Measurements from ENCODE around the gene LRP1B. TPM values are rescaled to one million over a fixed set of nuclear protein-coding genes. Genes with fewer than 3 reads are reported as not detected.

LRP1B gene
- total and polyA plus RNA-seq, 2 of the 8 experiments (the other 6 are each of a cell fraction or from before 2014, with no cell fraction given): 0.03 TPM; not detected in 1

DNA sequence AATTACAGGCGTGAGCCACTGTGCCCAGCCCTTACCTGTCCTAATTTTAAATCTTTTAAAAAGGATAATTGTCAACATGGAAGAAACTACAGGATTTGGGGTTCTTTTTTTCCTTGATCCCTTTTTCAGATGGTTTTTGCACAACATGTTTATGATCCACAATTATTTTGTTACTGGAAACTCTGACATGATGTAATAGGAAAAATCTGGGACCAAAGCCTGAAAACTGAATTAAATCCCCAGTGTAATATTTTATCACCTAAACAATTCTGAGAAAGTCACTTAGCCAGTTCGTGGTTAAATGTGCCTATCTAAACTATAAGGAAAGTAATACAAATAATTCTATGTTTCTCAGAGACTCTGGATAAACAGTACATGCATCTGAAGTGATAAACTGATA lies 1649.7 kb downstream of the LRP1B start:
- no peak for TF ChIP-seq CBX5 (IDR thresholded peaks at IDR 0.05; ENCODE audit: low read depth, low read length)
- no peak for TF ChIP-seq EGR1 (IDR thresholded peaks at IDR 0.05; ENCODE audit: borderline replicate concordance, low read depth, low read length)
- TF ChIP-seq BRCA1 (IDR thresholded peaks at IDR 0.05; ENCODE audit: low read depth, low read length): no peak
- TF ChIP-seq RXRA (IDR thresholded peaks at IDR 0.05; ENCODE audit: insufficient read depth, low read depth, low read length): no peak
- TF ChIP-seq, protein P1, sequence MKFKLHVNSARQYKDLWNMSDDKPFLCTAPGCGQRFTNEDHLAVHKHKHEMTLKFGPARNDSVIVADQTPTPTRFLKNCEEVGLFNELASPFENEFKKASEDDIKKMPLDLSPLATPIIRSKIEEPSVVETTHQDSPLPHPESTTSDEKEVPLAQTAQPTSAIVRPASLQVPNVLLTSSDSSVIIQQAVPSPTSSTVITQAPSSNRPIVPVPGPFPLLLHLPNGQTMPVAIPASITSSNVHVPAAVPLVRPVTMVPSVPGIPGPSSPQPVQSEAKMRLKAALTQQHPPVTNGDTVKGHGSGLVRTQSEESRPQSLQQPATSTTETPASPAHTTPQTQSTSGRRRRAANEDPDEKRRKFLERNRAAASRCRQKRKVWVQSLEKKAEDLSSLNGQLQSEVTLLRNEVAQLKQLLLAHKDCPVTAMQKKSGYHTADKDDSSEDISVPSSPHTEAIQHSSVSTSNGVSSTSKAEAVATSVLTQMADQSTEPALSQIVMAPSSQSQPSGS (IDR thresholded peaks at IDR 0.05; ENCODE audit: low read length): no peak
- TF ChIP-seq, protein P2, sequence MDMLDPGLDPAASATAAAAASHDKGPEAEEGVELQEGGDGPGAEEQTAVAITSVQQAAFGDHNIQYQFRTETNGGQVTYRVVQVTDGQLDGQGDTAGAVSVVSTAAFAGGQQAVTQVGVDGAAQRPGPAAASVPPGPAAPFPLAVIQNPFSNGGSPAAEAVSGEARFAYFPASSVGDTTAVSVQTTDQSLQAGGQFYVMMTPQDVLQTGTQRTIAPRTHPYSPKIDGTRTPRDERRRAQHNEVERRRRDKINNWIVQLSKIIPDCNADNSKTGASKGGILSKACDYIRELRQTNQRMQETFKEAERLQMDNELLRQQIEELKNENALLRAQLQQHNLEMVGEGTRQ (IDR thresholded peaks at IDR 0.05; ENCODE audit: low read length): no peak
- no peak for TF ChIP-seq SP4 (IDR thresholded peaks at IDR 0.05; ENCODE audit: low read length)
- TF ChIP-seq, protein P3, sequence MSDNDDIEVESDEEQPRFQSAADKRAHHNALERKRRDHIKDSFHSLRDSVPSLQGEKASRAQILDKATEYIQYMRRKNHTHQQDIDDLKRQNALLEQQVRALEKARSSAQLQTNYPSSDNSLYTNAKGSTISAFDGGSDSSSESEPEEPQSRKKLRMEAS (IDR thresholded peaks at IDR 0.05): no peak
- TF ChIP-seq JUND (IDR thresholded peaks at IDR 0.05; ENCODE audit: low read length): no peak
- Histone ChIP-seq H2BK15ac (ENCODE audit: low read length) (no peak overlapping the region), H3K4ac (replicated peaks; ENCODE audit: insufficient read length, low read depth, low read length) (no peak overlapping the region), H2BK20ac (ENCODE audit: low read length) (no peak overlapping the region), H2AFZ (ENCODE audit: low read length) (no peak overlapping the region), H2AK5ac (ENCODE audit: low read depth, low read length) (no peak overlapping the region), H3K9me3 (ENCODE audit: insufficient read depth in 2 of 2, low read depth in 1 of 2, low read length in 1 of 2) (no peaks in the 10 kb centered on the region), H3K56ac (replicated peaks; ENCODE audit: insufficient read length, low read depth, low read length) (no peak overlapping the region), H3K14ac (ENCODE audit: insufficient read length) (no peak overlapping the region), H3K4me3 (ENCODE audit: extremely low read depth in 1 of 4, insufficient read depth in 2 of 4, low read depth in 3 of 4, low read length in 4 of 4) (no peak overlapping the region), H2BK12ac (ENCODE audit: low read depth, low read length) (no peak overlapping the region), H4K8ac (ENCODE audit: extremely low read depth, insufficient read depth, low read length) (no peak overlapping the region), H3K9ac (replicated peaks in 1 of 4; ENCODE audit: extremely low read depth in 1 of 4, low read depth in 3 of 4, low read length in 3 of 4) (no peak overlapping the region), H3K4me2 (ENCODE audit: insufficient read depth in 1 of 2, low read depth in 2 of 2, low read length in 2 of 2) (no peak overlapping the region), H2BK120ac (replicated peaks; ENCODE audit: low read depth, low read length) (no peak overlapping the region), H3K27ac (ENCODE audit: low read depth, low read length) (no peak overlapping the region), H4K5ac (ENCODE audit: insufficient read length, low read depth, low read length) (no peak overlapping the region), H4K20me1 (replicated peaks in 1 of 2; ENCODE audit: control insufficient read depth in 1 of 2, insufficient read depth in 2 of 2, low read length in 2 of 2) (no peaks in the 10 kb centered on the region), H3K27me3 (replicated peaks in 1 of 4; ENCODE audit: control insufficient read depth in 3 of 4, extremely low read depth in 1 of 4, insufficient read depth in 3 of 4, low read length in 3 of 4) (no peaks in the 10 kb centered on the region), H3K4me1 (replicated peaks in 1 of 4; ENCODE audit: control insufficient read depth in 3 of 4, insufficient read depth in 4 of 4, low read length in 3 of 4) (no peaks in the 10 kb centered on the region), H4K91ac (replicated peaks; ENCODE audit: insufficient read length, low read length) (no peak overlapping the region), H3K79me2 (ENCODE audit: control insufficient read depth in 1 of 2, insufficient read depth in 2 of 2, low read length in 2 of 2) (no peaks in the 10 kb centered on the region), H3K79me1 (ENCODE audit: low read depth, low read length) (no peaks in the 10 kb centered on the region), H3K36me3 (ENCODE audit: control insufficient read depth in 2 of 4, insufficient read depth in 4 of 4, low read length in 3 of 4) (no peaks in the 10 kb centered on the region), H2BK5ac (ENCODE audit: low read depth, low read length) (no peak overlapping the region), H3K23ac (ENCODE audit: insufficient read length) (no peak overlapping the region), H3K18ac (ENCODE audit: extremely low read depth, low read length) (no peak overlapping the region), H3K23me2 (ENCODE audit: low read depth, low read length) (no peaks in the 10 kb centered on the region; the same call in 1 of the 2 replicates)
- no peak for DNase-seq (ENCODE audit: low read depth in 1 of 2, low spot score in 2 of 2)
- 86% methylated on average over 2 of the region's 2 CpGs; no CpG with 5 or more reads in 1 of the 2 experiments for WGBS, 2 experiments (ENCODE audit: extremely low coverage in 1 of 2, insufficient coverage in 1 of 2, insufficient read length in 1 of 2, insufficient replicate concordance in 2 of 2, low coverage in 1 of 2, low lambda C conversion rate in 2 of 2, missing lambda C conversion rate in 1 of 2)
- FAIRE-seq: no peak
- ChIA-PET CTCF (ENCODE audit: partially characterized antibody) (no interaction called here), POLR2A (ENCODE audit: partially characterized antibody) (no interaction called here)

All from H1 (cell line).